Dendritic cell treated with granulocyte-macrophage colony-stimulating factor and Interleukin-4, amounts not matched to agents 40 ng/mL and 50 ng/mL, for 4 days (primary cell): ENCODE results near the gene POLA1.
A peak's percentile ranks its signal among the peaks of the same experiment; 100 is the strongest.
"Not testable (repeated sequence)": the region's sequence is repeated elsewhere in the genome, so short reads cannot be mapped to it uniquely, and the experiment has no call there.

Experiments
- H3K27ac Mint-ChIP-seq: one replicate; pipeline ENCODE4 v1.8.0; 2022; ENCODE audit warnings: mild to moderate bottlenecking, mixed read lengths
- H3K27me3 Mint-ChIP-seq: one replicate; pipeline ENCODE4 v1.8.0; 2022; ENCODE audit warnings: mild to moderate bottlenecking, mixed read lengths
- H3K36me3 Mint-ChIP-seq: one replicate; pipeline ENCODE4 v1.8.0; 2022; ENCODE audit warnings: low read depth, mixed read lengths
- H3K4me1 Mint-ChIP-seq: one replicate; pipeline ENCODE4 v1.8.0; 2022; ENCODE audit warnings: low read depth, mixed read lengths
- H3K4me3 Mint-ChIP-seq: one replicate; pipeline ENCODE4 v1.8.0; 2022; ENCODE audit warnings: mild to moderate bottlenecking, moderate library complexity, mixed read lengths
- H3K9me3 Mint-ChIP-seq: one replicate; pipeline ENCODE4 v1.8.0; 2022; ENCODE audit warnings: mixed read lengths
- intact Hi-C: fragments of 100-400 bp; cut with micrococcal nuclease; formaldehyde crosslinking; loops from one replicate; pipeline ENCODE4 v1.15.0; 2022

The POLA1 gene, protein sequence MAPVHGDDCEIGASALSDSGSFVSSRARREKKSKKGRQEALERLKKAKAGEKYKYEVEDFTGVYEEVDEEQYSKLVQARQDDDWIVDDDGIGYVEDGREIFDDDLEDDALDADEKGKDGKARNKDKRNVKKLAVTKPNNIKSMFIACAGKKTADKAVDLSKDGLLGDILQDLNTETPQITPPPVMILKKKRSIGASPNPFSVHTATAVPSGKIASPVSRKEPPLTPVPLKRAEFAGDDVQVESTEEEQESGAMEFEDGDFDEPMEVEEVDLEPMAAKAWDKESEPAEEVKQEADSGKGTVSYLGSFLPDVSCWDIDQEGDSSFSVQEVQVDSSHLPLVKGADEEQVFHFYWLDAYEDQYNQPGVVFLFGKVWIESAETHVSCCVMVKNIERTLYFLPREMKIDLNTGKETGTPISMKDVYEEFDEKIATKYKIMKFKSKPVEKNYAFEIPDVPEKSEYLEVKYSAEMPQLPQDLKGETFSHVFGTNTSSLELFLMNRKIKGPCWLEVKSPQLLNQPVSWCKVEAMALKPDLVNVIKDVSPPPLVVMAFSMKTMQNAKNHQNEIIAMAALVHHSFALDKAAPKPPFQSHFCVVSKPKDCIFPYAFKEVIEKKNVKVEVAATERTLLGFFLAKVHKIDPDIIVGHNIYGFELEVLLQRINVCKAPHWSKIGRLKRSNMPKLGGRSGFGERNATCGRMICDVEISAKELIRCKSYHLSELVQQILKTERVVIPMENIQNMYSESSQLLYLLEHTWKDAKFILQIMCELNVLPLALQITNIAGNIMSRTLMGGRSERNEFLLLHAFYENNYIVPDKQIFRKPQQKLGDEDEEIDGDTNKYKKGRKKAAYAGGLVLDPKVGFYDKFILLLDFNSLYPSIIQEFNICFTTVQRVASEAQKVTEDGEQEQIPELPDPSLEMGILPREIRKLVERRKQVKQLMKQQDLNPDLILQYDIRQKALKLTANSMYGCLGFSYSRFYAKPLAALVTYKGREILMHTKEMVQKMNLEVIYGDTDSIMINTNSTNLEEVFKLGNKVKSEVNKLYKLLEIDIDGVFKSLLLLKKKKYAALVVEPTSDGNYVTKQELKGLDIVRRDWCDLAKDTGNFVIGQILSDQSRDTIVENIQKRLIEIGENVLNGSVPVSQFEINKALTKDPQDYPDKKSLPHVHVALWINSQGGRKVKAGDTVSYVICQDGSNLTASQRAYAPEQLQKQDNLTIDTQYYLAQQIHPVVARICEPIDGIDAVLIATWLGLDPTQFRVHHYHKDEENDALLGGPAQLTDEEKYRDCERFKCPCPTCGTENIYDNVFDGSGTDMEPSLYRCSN (N-terminal part only)

GRCh38 chrX:24693453-24694202 is at the start of gene POLA1:
Gene POLA1, plus strand, starts transcription at chrX:24693918. Its CDS starts 44 bp downstream, at chrX:24693962.
- H3K9me3 Mint-ChIP-seq = no peaks in the 10 kb centered on the region
- H3K4me1 Mint-ChIP-seq = peaks cover 11% of the 10 kb centered on the region
- peak within 1 kb of the TSS; percentile 94 for H3K27ac Mint-ChIP-seq
- H3K27me3 Mint-ChIP-seq = no peaks in the 10 kb centered on the region
- H3K4me3 Mint-ChIP-seq = peak within 1 kb of the TSS; percentile 90
- intact Hi-C loops = loop anchor here (5.0 kb wide), 1 partner anchor 221 kb away; no protein-coding TSS in a partner anchor
- no peaks in the 10 kb centered on the region for H3K36me3 Mint-ChIP-seq

- Mint-ChIP-seq H3K27ac (no peak overlapping the region), H3K27me3 (peaks cover 13% of the 10 kb centered on the region), H3K4me3 (no peak overlapping the region), H3K36me3 (no peaks in the 10 kb centered on the region), H3K4me1 (peaks cover 18% of the 10 kb centered on the region), H3K9me3 (no peaks in the 10 kb centered on the region)
- intact Hi-C loops = no loop called here
Observed at GRCh38 chrX:24646006-24646405, 47.7 kb upstream of the POLA1 start.

DNA sequence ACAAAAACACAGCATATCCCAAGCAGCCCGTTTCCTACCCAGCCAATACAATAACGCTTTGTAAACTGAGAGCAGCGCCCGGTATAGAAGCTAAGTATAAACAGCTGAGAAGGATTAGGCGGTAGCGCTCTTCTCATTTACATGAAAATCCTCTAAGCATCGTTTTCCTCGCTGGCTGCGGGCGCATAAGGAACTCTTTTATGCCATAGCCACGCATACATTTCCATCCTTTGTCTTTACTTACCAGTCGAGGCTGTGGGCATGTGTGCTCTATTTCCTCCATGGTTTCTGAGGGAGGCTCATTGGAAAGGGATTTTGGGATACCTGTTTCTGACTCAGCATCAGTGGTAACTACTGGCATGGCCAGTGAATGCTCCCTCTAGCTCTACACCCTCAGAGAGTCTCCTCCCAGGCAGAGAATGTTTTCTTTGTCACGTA is 47.0 kb upstream of the POLA1 start:
- Mint-ChIP-seq H3K36me3 (no peaks in the 10 kb centered on the region), H3K4me3 (no peak overlapping the region), H3K27me3 (peaks cover 13% of the 10 kb centered on the region), H3K9me3 (no peaks in the 10 kb centered on the region), H3K4me1 (peaks cover 18% of the 10 kb centered on the region), H3K27ac (no peak overlapping the region)
- intact Hi-C loops = no loop called here

- Mint-ChIP-seq H3K4me3 (peak within 1 kb of the TSS; percentile 64), H3K9me3 (no peaks in the 10 kb centered on the region), H3K27ac (no peak within 1 kb of the TSS), H3K4me1 (peaks cover 18% of the 10 kb centered on the region), H3K27me3 (peaks cover 13% of the 10 kb centered on the region), H3K36me3 (no peaks in the 10 kb centered on the region)
- intact Hi-C loops = no loop called here
Observed at GRCh38 chrX:24647257-24648058, 46.3 kb upstream of the POLA1 start, which contains the start of gene PCYT1B. Gene PCYT1B, minus strand, starts transcription at chrX:24647347. Its CDS starts 242 bp downstream, at chrX:24647105.

- Mint-ChIP-seq H3K27ac (no peak overlapping the region), H3K9me3 (no peaks in the 10 kb centered on the region), H3K36me3 (no peaks in the 10 kb centered on the region), H3K27me3 (peaks cover 13% of the 10 kb centered on the region), H3K4me1 (peaks cover 18% of the 10 kb centered on the region), H3K4me3 (no peak overlapping the region)
- intact Hi-C loops = no loop called here
Observed at GRCh38 chrX:24648495-24648894, 45.2 kb upstream of the POLA1 start.

DNA sequence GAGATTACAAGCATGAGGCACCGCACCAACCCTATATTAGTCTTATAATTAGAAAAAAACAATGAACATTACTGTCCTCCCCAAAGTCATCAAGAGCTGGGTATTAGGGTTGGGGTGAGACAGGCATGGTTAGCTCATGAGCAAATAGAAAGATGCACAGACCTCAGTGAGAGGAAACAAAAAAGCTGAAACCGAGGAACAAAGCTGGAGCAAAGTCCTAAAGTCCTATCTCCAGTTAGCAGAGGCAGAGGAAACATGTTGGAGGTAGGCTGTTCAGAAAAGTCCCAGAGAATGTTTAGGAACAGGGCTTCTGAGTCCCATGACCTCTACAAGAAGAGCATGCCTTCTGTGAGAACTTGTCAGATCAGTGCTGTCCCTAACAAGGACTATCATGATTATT is 41.9 kb upstream of the POLA1 start:
- Mint-ChIP-seq H3K27me3 (peaks cover 13% of the 10 kb centered on the region), H3K27ac (no peak overlapping the region), H3K36me3 (no peaks in the 10 kb centered on the region), H3K9me3 (no peaks in the 10 kb centered on the region), H3K4me1 (peaks cover 13% of the 10 kb centered on the region), H3K4me3 (no peak overlapping the region)
- intact Hi-C loops = no loop called here

- intact Hi-C loops, H3K27ac Mint-ChIP-seq, H3K9me3 Mint-ChIP-seq, H3K27me3 Mint-ChIP-seq, H3K4me1 Mint-ChIP-seq, H3K4me3 Mint-ChIP-seq, H3K36me3 Mint-ChIP-seq: not testable (repeated sequence)
Observed at GRCh38 chrX:24655679-24656078, 38.0 kb upstream of the POLA1 start.

- Mint-ChIP-seq H3K36me3 (no peaks in the 10 kb centered on the region), H3K27ac (no peak overlapping the region), H3K4me1 (no peaks in the 10 kb centered on the region), H3K27me3 (no peaks in the 10 kb centered on the region), H3K4me3 (no peak overlapping the region), H3K9me3 (no peaks in the 10 kb centered on the region)
- intact Hi-C loops = no loop called here
Observed at GRCh38 chrX:24657671-24658386, 35.9 kb upstream of the POLA1 start.

DNA sequence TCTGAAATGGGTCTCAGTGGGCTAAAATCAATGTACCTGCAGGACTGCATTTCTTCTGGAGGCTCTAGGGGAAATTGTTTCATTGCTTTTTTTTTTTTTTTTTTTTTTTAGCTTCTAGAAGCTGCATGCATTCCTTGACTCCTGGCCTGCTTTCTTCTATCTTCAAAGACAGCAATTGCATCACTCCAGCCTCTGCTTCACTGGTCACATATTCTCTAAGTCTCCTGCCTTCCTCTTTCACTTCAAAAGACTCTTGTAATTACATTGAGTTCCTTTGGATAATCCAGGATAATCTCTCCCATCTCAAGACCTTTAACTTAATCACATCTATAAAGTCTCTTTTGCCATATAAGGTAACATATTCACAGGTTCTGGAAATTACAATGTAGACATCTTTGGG is 35.3 kb upstream of the POLA1 start:
- Mint-ChIP-seq H3K27ac (no peak overlapping the region), H3K4me3 (no peak overlapping the region), H3K36me3 (no peaks in the 10 kb centered on the region), H3K4me1 (no peaks in the 10 kb centered on the region), H3K9me3 (no peaks in the 10 kb centered on the region), H3K27me3 (no peaks in the 10 kb centered on the region)
- intact Hi-C loops = no loop called here

DNA sequence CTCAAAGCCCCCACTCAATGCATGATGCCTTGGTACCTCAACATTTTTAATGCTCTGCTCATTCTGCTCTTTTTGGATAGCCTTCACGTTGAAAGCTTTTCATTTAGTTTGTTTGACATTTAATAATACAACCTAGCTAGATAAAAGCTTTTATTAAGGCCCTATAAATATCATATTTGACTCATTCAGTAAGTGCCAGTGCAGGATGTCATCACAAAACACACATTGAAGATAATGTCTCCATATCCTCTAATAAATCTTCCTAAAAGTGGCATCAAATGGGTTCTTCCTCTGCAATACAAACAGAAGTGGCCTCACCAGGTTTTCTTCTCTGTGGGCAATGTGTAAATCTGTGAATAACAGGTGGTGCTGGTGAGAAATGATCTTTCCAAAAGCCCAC is 34.6 kb upstream of the POLA1 start:
- Mint-ChIP-seq H3K4me1 (no peaks in the 10 kb centered on the region), H3K9me3 (no peaks in the 10 kb centered on the region), H3K4me3 (no peak overlapping the region), H3K27me3 (peaks cover 2% of the 10 kb centered on the region), H3K36me3 (no peaks in the 10 kb centered on the region), H3K27ac (no peak overlapping the region)
- intact Hi-C loops = no loop called here

- H3K4me3 Mint-ChIP-seq = no peak overlapping the region
- peaks cover 2% of the 10 kb centered on the region for H3K27me3 Mint-ChIP-seq
- no peak overlapping the region for H3K27ac Mint-ChIP-seq
- H3K9me3 Mint-ChIP-seq = no peaks in the 10 kb centered on the region
- H3K4me1 Mint-ChIP-seq = no peaks in the 10 kb centered on the region
- intact Hi-C loops = no loop called here
- no peaks in the 10 kb centered on the region for H3K36me3 Mint-ChIP-seq
Observed at GRCh38 chrX:24659646-24660045, 34.1 kb upstream of the POLA1 start.

- no peaks in the 10 kb centered on the region for H3K36me3 Mint-ChIP-seq
- no peak overlapping the region for H3K4me3 Mint-ChIP-seq
- no peak overlapping the region for H3K27ac Mint-ChIP-seq
- H3K27me3 Mint-ChIP-seq = peaks cover 2% of the 10 kb centered on the region
- H3K9me3 Mint-ChIP-seq = no peaks in the 10 kb centered on the region
- intact Hi-C loops = no loop called here
- H3K4me1 Mint-ChIP-seq = no peaks in the 10 kb centered on the region
Observed at GRCh38 chrX:24661292-24661691, 32.4 kb upstream of the POLA1 start.
